ENCODE results near the gene MAP3K15. TPM values are rescaled to one million over a fixed set of nuclear protein-coding genes. Genes with fewer than 3 reads are reported as not detected.

The MAP3K15 gene
- total RNA-seq, 1 experiment from 2014 or later, result 1.2 TPM

DNA sequence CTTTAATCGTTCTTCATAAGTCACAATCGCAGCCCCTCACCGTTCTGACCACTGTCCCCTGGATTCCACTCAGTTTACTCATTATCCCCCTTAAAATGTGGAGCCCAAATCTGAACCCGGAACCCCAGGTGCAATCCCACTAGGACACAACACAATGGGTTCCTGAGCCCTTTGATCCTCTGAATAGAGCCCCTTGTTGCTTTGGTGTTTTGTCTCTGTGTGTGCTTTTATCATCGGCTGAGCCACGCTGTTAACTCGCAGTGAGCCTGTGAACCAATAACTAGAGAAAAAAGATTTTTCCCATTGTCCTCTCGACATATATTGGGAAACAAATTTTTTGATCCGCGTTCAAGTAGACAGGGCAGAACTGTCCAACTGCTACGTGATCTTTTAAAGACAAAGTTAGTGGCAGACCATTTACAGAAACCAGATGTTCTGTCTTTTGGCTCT, 172.2 kb downstream of the MAP3K15 start:
- peak overlapping the region; percentile 48 for H3K4me2 ChIP-seq (ENCODE audit: insufficient read depth, insufficient read length, low read length)
- no peak overlapping the region for H2BK12ac ChIP-seq (ENCODE audit: insufficient read length, low read depth, low read length)
- peaks cover 7 to 9% of the 10 kb centered on the region in 2 experiments for H3K4me1 Mint-ChIP-seq
- no peak overlapping the region for H4K8ac ChIP-seq (replicated peaks; ENCODE audit: insufficient read length, low read depth, low read length)
- no peaks in the 10 kb centered on the region for H3K79me1 ChIP-seq (ENCODE audit: insufficient read depth, low read depth, low read length, poor library complexity, severe bottlenecking)
- 0 out of 7 replicates have a peak overlapping the region, but pooled peaks of 1 of the 3 experiments have one; percentile 15 for H3K27ac Mint-ChIP-seq
- H3K18ac ChIP-seq (ENCODE audit: insufficient read length, low read depth, low read length), result no peak overlapping the region
- no peak overlapping the region for H2BK5ac ChIP-seq (ENCODE audit: insufficient read length, low read length)
- H4K20me1 ChIP-seq (ENCODE audit: control insufficient read depth, insufficient read depth, insufficient read length), result no peaks in the 10 kb centered on the region
- no peak overlapping the region for H3K27ac ChIP-seq (ENCODE audit: insufficient read length, low read depth, low read length)
- no peaks in the 10 kb centered on the region; the same call in 1 of the 2 replicates for H3K4me1 ChIP-seq (ENCODE audit: insufficient read depth, low read length)
- peak overlapping the region; percentile 34 for H3K9ac ChIP-seq (ENCODE audit: extremely low read depth, insufficient read length, low read length)
- H3K4ac ChIP-seq (ENCODE audit: low read depth, low read length), result no peak overlapping the region
- no peaks in the 10 kb centered on the region for H3K23me2 ChIP-seq (ENCODE audit: insufficient read length, low read depth, low read length, poor library complexity, severe bottlenecking)
- no peak overlapping the region for H3T11ph ChIP-seq (ENCODE audit: low read length)
- TF ChIP-seq, protein P1, sequence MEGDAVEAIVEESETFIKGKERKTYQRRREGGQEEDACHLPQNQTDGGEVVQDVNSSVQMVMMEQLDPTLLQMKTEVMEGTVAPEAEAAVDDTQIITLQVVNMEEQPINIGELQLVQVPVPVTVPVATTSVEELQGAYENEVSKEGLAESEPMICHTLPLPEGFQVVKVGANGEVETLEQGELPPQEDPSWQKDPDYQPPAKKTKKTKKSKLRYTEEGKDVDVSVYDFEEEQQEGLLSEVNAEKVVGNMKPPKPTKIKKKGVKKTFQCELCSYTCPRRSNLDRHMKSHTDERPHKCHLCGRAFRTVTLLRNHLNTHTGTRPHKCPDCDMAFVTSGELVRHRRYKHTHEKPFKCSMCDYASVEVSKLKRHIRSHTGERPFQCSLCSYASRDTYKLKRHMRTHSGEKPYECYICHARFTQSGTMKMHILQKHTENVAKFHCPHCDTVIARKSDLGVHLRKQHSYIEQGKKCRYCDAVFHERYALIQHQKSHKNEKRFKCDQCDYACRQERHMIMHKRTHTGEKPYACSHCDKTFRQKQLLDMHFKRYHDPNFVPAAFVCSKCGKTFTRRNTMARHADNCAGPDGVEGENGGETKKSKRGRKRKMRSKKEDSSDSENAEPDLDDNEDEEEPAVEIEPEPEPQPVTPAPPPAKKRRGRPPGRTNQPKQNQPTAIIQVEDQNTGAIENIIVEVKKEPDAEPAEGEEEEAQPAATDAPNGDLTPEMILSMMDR (conservative IDR thresholded peaks at IDR 0.05), result no peak
- peaks cover 0 to 8% (median 6%) of the 10 kb centered on the region in 3 experiments; a peak in 3 of 7 replicates for H3K36me3 Mint-ChIP-seq (ENCODE audit: insufficient read depth in 1 of 3, low read depth in 3 of 3)
- H3K14ac ChIP-seq (ENCODE audit: insufficient read depth, low read length), result no peak overlapping the region
- peaks cover 11% of the 10 kb centered on the region for H3K79me2 ChIP-seq (ENCODE audit: insufficient read depth, low read length)
- no peak overlapping the region for H3K56ac ChIP-seq (ENCODE audit: insufficient read length, low read depth, low read length)
- H3K23ac ChIP-seq (ENCODE audit: insufficient read length, low read depth, low read length), result no peak overlapping the region
- no peak overlapping the region for H2BK15ac ChIP-seq (ENCODE audit: low read depth, low read length)
- no peak for DNase-seq
- H3K9me3 ChIP-seq (ENCODE audit: control insufficient read depth, low read depth, low read length), result peaks cover 16% of the 10 kb centered on the region
- H2BK120ac ChIP-seq (ENCODE audit: low read depth, low read length, poor library complexity, severe bottlenecking), result no peak overlapping the region
- H2AK5ac ChIP-seq (ENCODE audit: insufficient read length, low read length), result no peak overlapping the region
- no peak overlapping the region for H4K5ac ChIP-seq (ENCODE audit: insufficient read length, low read depth, low read length)
- H3K4me3 Mint-ChIP-seq, result peak overlapping the region; percentile 81 to 86
- no CpG with 5 or more reads among the region's 11 CpGs for WGBS (ENCODE audit: extremely low coverage, insufficient read length, low lambda C conversion rate)
- H3K27me3 ChIP-seq (ENCODE audit: insufficient read depth, low read length), result no peaks in the 10 kb centered on the region
- H4K91ac ChIP-seq (ENCODE audit: insufficient read length, low read depth, low read length), result no peak overlapping the region
- no peak overlapping the region for H2BK20ac ChIP-seq (ENCODE audit: low read depth, low read length, poor library complexity, severe bottlenecking)
- H3K9me3 Mint-ChIP-seq, result peaks cover 67 to 69% of the 10 kb centered on the region in 2 experiments
- no peak overlapping the region for H2AFZ ChIP-seq (ENCODE audit: low read length)
- peaks cover 8% of the 10 kb centered on the region; the same call in 1 of the 2 replicates for H3K27me3 Mint-ChIP-seq (ENCODE audit: low read depth)
